GM19468 (cell line): ENCODE data around the gene OR6N2.

ENCODE experiments used
- ATAC-seq: cut with Tn5 transposase; IDR thresholded peaks from one replicate; pipeline ENCODE4 v1.9.1; 2021; ENCODE audit warnings: mild to moderate bottlenecking, moderate library complexity, moderate number of reproducible peaks; ENCODE audit not compliant: unreplicated experiment; ENCODE audit errors: extremely low read depth

OR6N2 gene

GRCh38 chr1:158771950-158772866 is 8.8 kb downstream of the OR6N2 start, which contains the start of gene OR6N1:
TSS of gene OR6N1 (minus strand) at chr1:158772195. CDS start at chr1:158766682, 5,513 bp downstream.
- ATAC-seq: no peak

- ATAC-seq: no peak
Measured at GRCh38 chr1:158754420-158754819, 26.6 kb downstream of the OR6N2 start, which contains the start of gene OR6K6. TSS of gene OR6K6 (plus strand) at chr1:158754720. CDS start at chr1:158754888, 168 bp downstream.

DNA sequence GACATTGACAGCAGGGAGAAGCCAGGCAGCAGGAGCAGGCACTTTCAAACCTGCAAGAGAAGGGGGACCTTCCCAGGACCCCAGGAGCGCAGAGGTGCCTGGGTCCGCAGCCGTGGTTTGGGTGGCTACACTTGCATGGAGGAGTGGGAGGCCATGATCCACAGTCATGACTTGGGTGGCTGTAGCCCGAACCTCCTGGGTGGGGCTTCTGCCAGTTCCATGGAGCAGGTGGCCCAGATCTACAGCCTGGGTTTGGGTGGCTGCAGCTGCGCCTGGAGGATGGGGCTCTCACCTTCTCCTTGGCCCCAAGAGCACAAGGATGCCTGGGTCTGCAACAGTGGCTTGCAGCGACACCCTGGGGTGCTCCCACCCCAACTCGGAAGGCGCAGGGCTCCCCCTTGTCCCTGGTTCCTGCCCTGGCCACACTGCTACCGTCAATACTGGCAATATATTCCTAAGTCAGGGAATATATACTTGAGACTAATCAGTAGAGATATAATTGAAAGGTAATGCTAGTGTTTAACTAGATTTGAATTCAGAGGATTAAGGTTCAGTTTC is 28.8 kb downstream of the OR6N2 start:
- ATAC-seq: no peak

GRCh38 chr1:158735848-158736247 is 45.2 kb downstream of the OR6N2 start:
- ATAC-seq: no peak

DNA sequence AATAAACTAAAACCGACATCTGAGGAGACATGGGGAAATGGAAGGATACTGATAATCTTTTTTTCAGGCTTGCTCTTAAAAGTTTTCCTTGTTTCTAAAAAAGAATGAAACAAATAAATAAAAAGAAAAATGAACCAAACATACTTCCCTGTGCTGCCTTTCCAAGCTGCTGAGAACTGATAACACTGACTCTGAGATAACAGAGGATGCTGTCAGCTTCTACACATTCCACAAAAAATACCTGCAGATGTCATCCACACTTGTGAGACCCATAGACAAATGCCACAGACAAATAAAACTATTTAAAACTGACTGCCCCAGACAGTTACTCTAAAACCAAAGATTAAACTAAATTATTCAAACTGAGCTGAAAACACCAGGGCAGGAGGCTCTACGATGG is 48.5 kb downstream of the OR6N2 start:
- ATAC-seq: no peak

GRCh38 chr1:158731707-158732106 is 49.3 kb downstream of the OR6N2 start:
- no peak for ATAC-seq

- no peak for ATAC-seq
Measured at GRCh38 chr1:158730453-158730852, 50.6 kb downstream of the OR6N2 start.

DNA sequence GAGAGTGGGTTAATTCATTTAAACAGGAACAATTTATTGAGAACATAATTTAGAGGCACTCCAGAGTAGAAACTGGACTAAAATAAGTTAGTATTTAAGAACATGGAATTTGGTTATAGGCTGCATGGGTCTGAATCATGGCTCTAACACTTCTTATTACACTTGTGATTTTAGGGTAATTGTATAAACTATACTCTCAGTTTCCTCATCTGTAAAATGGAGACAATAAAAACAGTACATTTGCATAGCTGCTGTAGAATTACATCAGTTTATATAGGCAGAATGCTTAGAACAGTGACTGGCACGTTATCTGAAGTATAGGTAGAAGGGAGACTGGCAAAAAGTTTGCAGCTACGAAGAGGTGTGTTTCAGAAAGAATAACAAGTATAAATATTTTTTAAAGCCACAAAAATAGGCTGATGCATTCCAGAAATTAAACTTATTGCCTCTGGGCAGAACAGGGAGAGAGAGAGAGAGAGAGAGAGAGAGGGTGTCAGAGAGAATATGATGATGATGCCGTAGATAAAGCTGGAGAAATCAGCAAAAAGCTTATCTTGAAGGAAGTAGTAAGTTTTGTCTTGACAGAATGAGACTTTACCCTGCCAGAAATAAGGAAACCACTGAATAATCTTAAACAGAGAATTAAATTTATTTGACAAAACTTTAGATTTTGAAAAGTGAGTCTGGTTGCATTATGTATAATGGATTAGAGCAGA is 52.3 kb downstream of the OR6N2 start:
- ATAC-seq: no peak

DNA sequence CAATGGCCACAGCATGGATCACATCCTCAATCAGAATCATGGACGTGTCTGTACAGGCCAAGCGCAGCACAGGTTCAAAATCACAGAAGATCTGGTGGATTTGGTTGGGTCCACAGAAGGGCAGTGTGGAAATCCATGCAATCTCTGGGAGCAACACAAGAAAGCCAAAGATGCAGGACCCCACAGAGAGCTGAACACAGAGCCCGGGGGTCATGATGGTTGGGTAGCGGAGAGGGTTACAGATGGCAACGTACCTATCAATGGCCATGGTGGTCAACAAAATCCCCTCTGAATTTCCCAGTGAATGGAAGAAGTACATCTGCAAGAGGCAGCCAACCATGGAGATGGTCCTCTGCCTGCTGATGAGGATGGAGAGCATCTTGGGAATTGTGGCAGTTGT is 56.6 kb downstream of the OR6N2 start:
- no peak for ATAC-seq
